Ishikawa (cell line): ENCODE measurements around the gene FOXK1.

Source experiments
- CEBPB ChIP-seq: IDR thresholded peaks from 2 replicates; pipeline ENCODE4 v1.6.1; 2012
- CREB1 ChIP-seq: IDR thresholded peaks from 2 replicates; pipeline ENCODE4 v1.6.1; 2012; ENCODE audit warnings: low read depth
- EGR1 ChIP-seq: IDR thresholded peaks from 2 replicates; pipeline ENCODE4 v1.6.1; 2012
- EP300 ChIP-seq: IDR thresholded peaks from 2 replicates; pipeline ENCODE4 v1.6.1; 2012; ENCODE audit warnings: borderline replicate concordance
- FOXM1 ChIP-seq: IDR thresholded peaks from 2 replicates; pipeline ENCODE4 v1.6.1; 2012; ENCODE audit warnings: low read depth, borderline replicate concordance
- NFIC ChIP-seq: IDR thresholded peaks from 2 replicates; pipeline ENCODE4 v1.6.1; 2012
- RAD21 ChIP-seq: IDR thresholded peaks from 2 replicates; pipeline ENCODE4 v1.6.1; 2012; ENCODE audit warnings: low read depth
- TAF1 ChIP-seq: IDR thresholded peaks from 2 replicates; pipeline ENCODE4 v1.6.1; 2012; ENCODE audit warnings: low read depth, mild to moderate bottlenecking
- TCF12 ChIP-seq: IDR thresholded peaks from 2 replicates; pipeline ENCODE4 v1.6.1; 2012; ENCODE audit warnings: low read depth
- TEAD4 ChIP-seq: IDR thresholded peaks from 2 replicates; pipeline ENCODE4 v1.6.1; 2012
- USF1 ChIP-seq: IDR thresholded peaks from 2 replicates; pipeline ENCODE4 v1.6.1; 2012
- YY1 ChIP-seq: IDR thresholded peaks from 2 replicates; pipeline ENCODE4 v1.6.1; 2012; ENCODE audit warnings: low read depth
- ZBTB7A ChIP-seq: IDR thresholded peaks from 2 replicates; pipeline ENCODE4 v1.6.1; 2012; ENCODE audit warnings: low read depth
- TF ChIP-seq, protein P1 (sequence below): IDR thresholded peaks from 2 replicates; pipeline ENCODE4 v1.6.1; 2012; ENCODE audit warnings: low read depth, mild to moderate bottlenecking
- TF ChIP-seq, protein P2 (sequence below): IDR thresholded peaks from 2 replicates; pipeline ENCODE4 v1.6.1; 2012

Gene FOXK1

GRCh38 chr7:4791101-4791737, 109.1 kb downstream of the FOXK1 start:
- no peak for TF ChIP-seq NFIC
- TF ChIP-seq CEBPB: no peak
- no peak for TF ChIP-seq FOXM1
- TF ChIP-seq CREB1: no peak
- no peak for TF ChIP-seq TEAD4
- no peak for TF ChIP-seq EGR1

GRCh38 chr7:4791738-4792536, 109.8 kb downstream of the FOXK1 start:
- TF ChIP-seq EP300: no peak

GRCh38 chr7:4792537-4793126, 110.5 kb downstream of the FOXK1 start:
- TF ChIP-seq TEAD4: no peak
- TF ChIP-seq NFIC: no peak
- TF ChIP-seq, protein P1, sequence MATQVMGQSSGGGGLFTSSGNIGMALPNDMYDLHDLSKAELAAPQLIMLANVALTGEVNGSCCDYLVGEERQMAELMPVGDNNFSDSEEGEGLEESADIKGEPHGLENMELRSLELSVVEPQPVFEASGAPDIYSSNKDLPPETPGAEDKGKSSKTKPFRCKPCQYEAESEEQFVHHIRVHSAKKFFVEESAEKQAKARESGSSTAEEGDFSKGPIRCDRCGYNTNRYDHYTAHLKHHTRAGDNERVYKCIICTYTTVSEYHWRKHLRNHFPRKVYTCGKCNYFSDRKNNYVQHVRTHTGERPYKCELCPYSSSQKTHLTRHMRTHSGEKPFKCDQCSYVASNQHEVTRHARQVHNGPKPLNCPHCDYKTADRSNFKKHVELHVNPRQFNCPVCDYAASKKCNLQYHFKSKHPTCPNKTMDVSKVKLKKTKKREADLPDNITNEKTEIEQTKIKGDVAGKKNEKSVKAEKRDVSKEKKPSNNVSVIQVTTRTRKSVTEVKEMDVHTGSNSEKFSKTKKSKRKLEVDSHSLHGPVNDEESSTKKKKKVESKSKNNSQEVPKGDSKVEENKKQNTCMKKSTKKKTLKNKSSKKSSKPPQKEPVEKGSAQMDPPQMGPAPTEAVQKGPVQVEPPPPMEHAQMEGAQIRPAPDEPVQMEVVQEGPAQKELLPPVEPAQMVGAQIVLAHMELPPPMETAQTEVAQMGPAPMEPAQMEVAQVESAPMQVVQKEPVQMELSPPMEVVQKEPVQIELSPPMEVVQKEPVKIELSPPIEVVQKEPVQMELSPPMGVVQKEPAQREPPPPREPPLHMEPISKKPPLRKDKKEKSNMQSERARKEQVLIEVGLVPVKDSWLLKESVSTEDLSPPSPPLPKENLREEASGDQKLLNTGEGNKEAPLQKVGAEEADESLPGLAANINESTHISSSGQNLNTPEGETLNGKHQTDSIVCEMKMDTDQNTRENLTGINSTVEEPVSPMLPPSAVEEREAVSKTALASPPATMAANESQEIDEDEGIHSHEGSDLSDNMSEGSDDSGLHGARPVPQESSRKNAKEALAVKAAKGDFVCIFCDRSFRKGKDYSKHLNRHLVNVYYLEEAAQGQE: no peak
- TF ChIP-seq EP300: no peak
- TF ChIP-seq CEBPB: no peak
- no peak for TF ChIP-seq TCF12
- TF ChIP-seq RAD21: no peak
- no peak for TF ChIP-seq USF1
- TF ChIP-seq, protein P2, sequence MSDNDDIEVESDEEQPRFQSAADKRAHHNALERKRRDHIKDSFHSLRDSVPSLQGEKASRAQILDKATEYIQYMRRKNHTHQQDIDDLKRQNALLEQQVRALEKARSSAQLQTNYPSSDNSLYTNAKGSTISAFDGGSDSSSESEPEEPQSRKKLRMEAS: no peak
- TF ChIP-seq TAF1: no peak
- TF ChIP-seq EGR1: no peak
- TF ChIP-seq YY1: no peak
- no peak for TF ChIP-seq FOXM1
- TF ChIP-seq ZBTB7A: no peak
- TF ChIP-seq CREB1: no peak

GRCh38 chr7:4794591-4795350, 112.7 kb downstream of the FOXK1 start:
- no peak for TF ChIP-seq ZBTB7A
- no peak for TF ChIP-seq RAD21
- no peak for TF ChIP-seq CREB1
- no peak for TF ChIP-seq TAF1
- TF ChIP-seq TCF12: no peak
- no peak for TF ChIP-seq FOXM1
- no peak for TF ChIP-seq EGR1
- TF ChIP-seq, protein P2: no peak
- no peak for TF ChIP-seq EP300
- TF ChIP-seq YY1: no peak
- no peak for TF ChIP-seq TEAD4
- TF ChIP-seq USF1: no peak
- no peak for TF ChIP-seq NFIC
- TF ChIP-seq, protein P1: no peak
- TF ChIP-seq CEBPB: no peak

GRCh38 chr7:4796453-4796852, 114.4 kb downstream of the FOXK1 start:
- TF ChIP-seq TAF1: no peak
